Coronary artery (tissue), 2 donors: ENCODE data around the gene LAMA5.

ENCODE experiments used
- DNase-seq: peaks from one replicate; pipeline ENCODE4 v3.0.0-alpha.2; 2017; ENCODE audit warnings: low spot score
- H3K27ac ChIP-seq, 2 donors: fragments of 200-600 bp; sonication (generic); one replicate each; pipeline ENCODE4 v1.5.1; 2016 to 2019
- H3K4me3 ChIP-seq: fragments of 200-600 bp; sonication (generic); 2 replicates; pipeline ENCODE4 v1.5.1; 2016; ENCODE audit warnings: mild to moderate bottlenecking, moderate library complexity
- TF ChIP-seq, protein P1 (sequence below): fragments of 200-600 bp; sonication (generic); IDR thresholded peaks from one replicate; pipeline ENCODE4 v1.5.1; 2019; ENCODE audit warnings: antibody characterized with exemption

LAMA5 gene

DNA sequence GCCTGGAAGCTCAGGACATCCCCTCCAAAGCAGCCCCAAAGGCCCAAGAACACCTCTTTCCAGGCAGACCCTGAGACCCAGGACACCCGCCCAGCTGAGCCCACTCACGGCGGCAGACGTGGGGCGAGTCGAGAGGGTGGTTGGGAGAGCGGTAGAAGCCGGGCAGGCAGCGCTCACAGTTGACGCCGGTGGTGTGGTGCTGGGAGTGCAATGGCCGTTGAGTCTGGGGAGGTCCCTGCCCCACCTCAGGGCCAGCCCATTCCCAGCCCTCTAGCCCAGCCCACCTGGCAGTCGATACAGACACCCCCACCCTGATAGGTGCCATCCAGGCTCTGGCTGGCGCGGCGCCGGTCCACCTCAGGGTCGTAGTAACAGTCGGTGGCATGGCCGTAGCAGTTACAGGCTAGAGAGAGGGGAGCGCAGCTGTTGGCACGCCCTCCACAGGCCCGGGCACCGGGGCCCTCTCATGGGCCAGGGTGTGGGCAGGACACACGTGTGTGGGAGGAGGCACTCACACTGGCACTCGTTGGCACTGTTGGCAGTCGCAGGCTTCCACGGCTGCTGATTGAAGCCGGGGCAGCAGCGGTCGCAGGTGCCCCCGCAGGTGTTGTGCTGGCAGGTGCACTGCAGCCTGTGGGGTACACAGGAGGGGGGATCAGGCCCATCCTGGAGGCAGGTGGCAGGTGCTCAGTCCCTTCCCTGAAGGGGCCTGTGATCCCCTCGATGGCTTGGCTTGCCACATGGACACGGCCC lies 20.5 kb downstream of the LAMA5 start:
- DNase-seq: no peak
- Histone ChIP-seq H3K27ac (no peak overlapping the region), H3K4me3 (no peak overlapping the region)
- TF ChIP-seq, protein P1, sequence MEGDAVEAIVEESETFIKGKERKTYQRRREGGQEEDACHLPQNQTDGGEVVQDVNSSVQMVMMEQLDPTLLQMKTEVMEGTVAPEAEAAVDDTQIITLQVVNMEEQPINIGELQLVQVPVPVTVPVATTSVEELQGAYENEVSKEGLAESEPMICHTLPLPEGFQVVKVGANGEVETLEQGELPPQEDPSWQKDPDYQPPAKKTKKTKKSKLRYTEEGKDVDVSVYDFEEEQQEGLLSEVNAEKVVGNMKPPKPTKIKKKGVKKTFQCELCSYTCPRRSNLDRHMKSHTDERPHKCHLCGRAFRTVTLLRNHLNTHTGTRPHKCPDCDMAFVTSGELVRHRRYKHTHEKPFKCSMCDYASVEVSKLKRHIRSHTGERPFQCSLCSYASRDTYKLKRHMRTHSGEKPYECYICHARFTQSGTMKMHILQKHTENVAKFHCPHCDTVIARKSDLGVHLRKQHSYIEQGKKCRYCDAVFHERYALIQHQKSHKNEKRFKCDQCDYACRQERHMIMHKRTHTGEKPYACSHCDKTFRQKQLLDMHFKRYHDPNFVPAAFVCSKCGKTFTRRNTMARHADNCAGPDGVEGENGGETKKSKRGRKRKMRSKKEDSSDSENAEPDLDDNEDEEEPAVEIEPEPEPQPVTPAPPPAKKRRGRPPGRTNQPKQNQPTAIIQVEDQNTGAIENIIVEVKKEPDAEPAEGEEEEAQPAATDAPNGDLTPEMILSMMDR: no peak

DNA sequence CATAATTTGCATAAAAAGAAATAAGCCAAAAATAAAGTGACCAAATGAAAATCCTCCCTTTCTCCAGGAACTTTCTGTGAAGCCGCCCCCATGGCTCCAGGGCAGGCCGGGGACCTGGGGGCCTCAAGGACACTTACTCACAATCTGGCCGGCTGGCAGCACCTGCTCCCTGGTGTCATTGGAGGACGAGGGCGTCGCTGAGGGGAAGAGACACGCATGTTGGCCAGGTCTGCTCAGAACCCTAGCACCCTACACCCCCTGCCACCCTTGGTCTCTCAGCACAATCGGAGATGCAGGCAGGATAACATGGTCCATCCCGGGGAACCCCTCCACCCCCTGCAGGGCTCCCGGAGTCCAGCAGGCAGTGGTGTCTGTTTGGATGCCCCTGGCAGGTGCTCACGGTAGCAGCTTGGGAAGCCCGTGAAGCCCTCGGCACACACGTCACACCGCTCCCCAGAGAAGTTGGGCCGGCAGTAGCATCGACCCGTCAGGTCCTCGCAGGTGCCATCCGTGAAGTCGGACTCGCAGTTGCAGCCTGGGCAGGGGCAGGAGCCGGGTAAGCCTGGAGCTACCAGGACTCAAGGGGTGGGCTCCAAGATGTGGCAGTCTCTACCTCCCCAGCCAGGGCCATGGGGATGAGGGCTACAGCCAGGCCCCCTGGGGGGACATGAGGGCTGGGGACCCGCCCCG lies 21.3 kb downstream of the LAMA5 start:
- no peak overlapping the region for H3K4me3 ChIP-seq
- TF ChIP-seq, protein P1: no peak
- DNase-seq: no peak
- H3K27ac ChIP-seq: no peak overlapping the region

DNA sequence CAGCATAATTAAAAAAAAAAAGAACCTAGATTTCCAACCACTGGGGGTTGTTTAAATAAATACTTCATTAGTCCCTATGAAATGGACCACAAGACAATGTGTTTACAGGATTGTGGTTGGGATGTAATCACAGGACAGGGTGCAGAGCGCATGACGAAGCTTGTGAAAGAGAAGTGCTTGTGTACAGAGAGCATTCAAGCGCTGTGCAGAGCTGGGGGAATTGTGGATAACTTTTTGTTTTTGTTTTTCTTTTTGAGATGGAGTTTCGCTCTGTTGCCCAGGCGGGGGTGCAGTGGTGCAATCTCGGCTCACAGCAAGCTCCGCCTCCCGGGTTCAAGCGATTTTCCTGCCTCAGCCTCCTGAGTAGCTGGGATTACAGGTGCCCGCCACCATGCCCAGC lies 22.3 kb downstream of the LAMA5 start:
- no peak overlapping the region for H3K4me3 ChIP-seq
- H3K27ac ChIP-seq: no peak overlapping the region
- no peak for DNase-seq
- TF ChIP-seq, protein P1: no peak

DNA sequence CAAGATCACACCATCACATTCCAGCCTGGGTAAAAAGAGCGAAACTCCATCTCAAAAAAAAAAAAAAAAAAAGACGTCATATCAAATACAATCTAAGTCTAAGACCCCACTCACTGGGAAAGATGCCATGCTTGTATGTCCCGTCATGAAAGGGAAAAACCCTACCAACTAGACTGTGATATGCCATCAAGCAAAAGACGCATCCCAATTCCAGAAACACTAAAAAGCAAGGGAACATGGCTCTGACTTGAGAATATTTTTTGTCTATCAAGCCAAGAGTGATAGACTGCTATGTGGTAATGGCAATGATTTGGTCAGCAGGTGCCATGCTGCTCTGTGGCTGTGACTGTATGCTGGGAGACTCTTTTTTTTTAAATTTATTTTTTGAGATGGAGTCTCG lies 23.0 kb downstream of the LAMA5 start:
- DNase-seq: no peak
- TF ChIP-seq, protein P1: no peak
- no peak overlapping the region for H3K4me3 ChIP-seq
- H3K27ac ChIP-seq: no peak overlapping the region

DNA sequence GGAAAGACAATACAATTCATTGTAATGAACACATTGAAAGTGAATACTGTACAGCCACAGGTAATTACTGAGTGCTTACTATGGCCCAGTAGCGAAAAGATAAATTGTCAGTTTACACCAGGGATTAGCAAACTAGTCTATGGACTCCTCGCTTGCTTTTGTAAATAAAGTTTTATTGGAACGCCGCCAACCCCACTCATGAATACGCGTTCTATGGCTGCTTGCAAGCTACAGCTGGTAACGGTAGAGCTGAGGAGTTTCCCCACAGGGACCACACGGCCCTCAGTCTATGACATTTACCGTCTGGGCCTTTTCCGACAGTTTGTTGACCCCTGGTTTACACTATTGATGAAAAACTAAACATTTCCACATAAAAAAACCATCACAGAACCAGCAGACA lies 24.2 kb downstream of the LAMA5 start:
- TF ChIP-seq, protein P1: no peak
- Histone ChIP-seq H3K27ac (no peak overlapping the region), H3K4me3 (no peak overlapping the region)
- no peak for DNase-seq

DNA sequence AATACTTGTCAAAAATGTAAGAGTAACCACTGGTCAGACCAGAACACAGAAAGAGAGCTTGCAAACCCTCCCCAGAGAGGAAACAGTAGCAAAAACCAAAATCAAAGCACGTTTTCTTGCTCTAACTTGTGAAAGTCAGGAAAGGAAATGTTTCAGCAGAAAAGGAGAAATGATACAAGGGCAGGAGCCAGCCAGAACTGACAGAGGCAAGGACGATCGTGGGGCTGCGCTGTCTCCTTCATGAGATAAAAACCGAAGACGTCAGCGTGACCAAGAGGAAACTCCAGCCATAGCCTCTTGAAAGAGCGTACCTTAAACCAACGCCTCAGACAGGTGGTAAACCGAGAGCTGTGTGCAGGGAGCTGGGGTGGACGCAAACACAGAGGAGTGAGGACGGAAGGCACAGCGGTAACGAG lies 27.5 kb downstream of the LAMA5 start:
- Histone ChIP-seq H3K27ac (no peak overlapping the region), H3K4me3 (no peak overlapping the region)
- TF ChIP-seq, protein P1: no peak
- DNase-seq: no peak

DNA sequence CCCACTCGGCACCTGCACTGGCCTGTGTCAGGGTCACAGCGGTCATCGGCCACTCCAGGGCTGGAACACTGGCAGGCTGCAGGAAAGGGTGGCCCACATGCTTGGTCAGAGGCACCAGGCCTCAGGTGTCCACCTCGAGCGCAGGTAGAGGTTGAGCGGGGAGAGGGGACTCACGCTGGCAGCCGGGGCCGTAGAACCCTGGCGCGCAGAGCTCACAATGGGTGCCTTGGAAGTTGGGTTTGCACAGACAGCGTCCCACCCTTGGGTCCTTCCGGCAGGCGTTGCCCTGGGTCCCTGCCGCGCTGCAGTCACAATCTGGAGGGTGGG lies 28.9 kb downstream of the LAMA5 start:
- Histone ChIP-seq H3K27ac (no peak overlapping the region), H3K4me3 (no peak overlapping the region)
- TF ChIP-seq, protein P1: no peak
- DNase-seq: no peak
